Heart left ventricle (tissue), 16 donors: ENCODE measurements around the gene LAMP1. TPM values are rescaled to one million over a fixed set of nuclear protein-coding genes. Genes with fewer than 3 reads are reported as not detected.
A peak's percentile ranks its signal among the peaks of the same experiment; 100 is the strongest.

ENCODE experiments used
- ATAC-seq, 4 donors: fragments of 200-7000 bp; cut with Tn5 transposase; one replicate each; pipeline ENCODE4 v1.9.1; 2020 to 2022; ENCODE audit warnings: moderate library complexity in 4 of 4, mild to moderate bottlenecking in 3 of 4, moderate number of reproducible peaks in 1 of 4
- DNase-seq, 5 donors: peaks; one replicate each; pipeline ENCODE4 v3.0.0-alpha.2; 2020
- H3K27ac ChIP-seq, 12 donors: fragments of 200-600 bp; sonication (generic) in 4 of 12; one replicate each; pipeline versions ENCODE4 v1.5.0 to v1.8.0; 2016 to 2022; ENCODE audit warnings: mild to moderate bottlenecking in 2 of 12
- H3K27me3 ChIP-seq, 9 donors: fragments of 200-600 bp; sonication (generic) in 2 of 9; one replicate each; pipeline versions ENCODE4 v1.5.1 to v1.8.0; 2016 to 2022; ENCODE audit warnings: mild to moderate bottlenecking in 3 of 9
- H3K36me3 ChIP-seq, 9 donors: fragments of 200-600 bp; sonication (generic) in 2 of 9; one replicate each; pipeline versions ENCODE4 v1.5.0 to v1.8.0; 2018 to 2022; ENCODE audit warnings: mild to moderate bottlenecking in 2 of 9
- H3K4me1 ChIP-seq, 12 donors: fragments of 200-600 bp; sonication (generic) in 4 of 12; one replicate each; pipeline versions ENCODE4 v1.5.0 to v1.8.0; 2016 to 2022; ENCODE audit warnings: mild to moderate bottlenecking in 3 of 12
- H3K4me3 ChIP-seq, 12 donors: fragments of 200-600 bp; sonication (generic) in 4 of 12; one replicate each; pipeline versions ENCODE4 v1.5.0 to v1.8.0; 2017 to 2022; ENCODE audit warnings: mild to moderate bottlenecking in 9 of 12, moderate library complexity in 4 of 12
- H3K9me3 ChIP-seq, 12 donors: fragments of 200-600 bp; sonication (generic) in 4 of 12; one replicate each; pipeline versions ENCODE4 v1.5.0 to v1.8.0; 2016 to 2022; ENCODE audit warnings: mild to moderate bottlenecking in 1 of 12
- POLR2A ChIP-seq, 2 donors: fragments of 450-650 bp; IDR thresholded peaks; one replicate each; pipeline ENCODE4 v1.6.1; 2017; ENCODE audit warnings: antibody characterized with exemption in 2 of 2, mild to moderate bottlenecking in 2 of 2, moderate library complexity in 2 of 2
- WGBS, 4 donors: extraction: QIAGEN DNeasy Blood & Tissue Kit in 2 of 4; methylation state at CpG; one replicate each; pipeline versions ENCODE4 v1.1.5 to v1.1.7; 2013 to 2018; 5-methylcytosine and 5-hydroxymethylcytosine counted together
- intact Hi-C, 10 donors: fragments of 100-400 bp; cut with DNase I; formaldehyde crosslinking; loops; one replicate each; pipeline versions ENCODE4 v1.11.1 to v1.14.2; 2022
- polyA plus RNA-seq, 2 donors: library from polyadenylated mRNA; stranded (reverse); fragments of 200-250 nt; gene quantifications; one replicate each; pipeline ENCODE4 v1.2.3, GENCODE V29; 2013
- total RNA-seq, 9 donors: library from RNA; depleted of rRNA in 2 of 9; stranded (reverse); fragments of >200 nt in 2 of 9; fragmentation: NEBNext Ultra II Directional in 3 of 9; extraction: Animal tissue kit (Norgen Biotek cat#: 25700) in 3 of 9; gene quantifications; one replicate each; pipeline versions ENCODE4 v1.1.0 to v1.2.4, GENCODE V29; 2016 to 2023
- TF ChIP-seq, protein P1 (sequence below), 12 donors: fragments of 200-600 bp; sonication (generic) in 4 of 12; IDR thresholded peaks; one replicate each; pipeline versions ENCODE4 v1.5.0 to v1.8.0; 2018 to 2022; ENCODE audit warnings: antibody characterized with exemption in 12 of 12, mild to moderate bottlenecking in 5 of 12
- donor health status: ischemic (EF 13 %, LVEDD 7.1; RV severe dilation, severe dysfunction).
- donor health status: healthy with polysubstance abuse.
- donor health status: DM: no; HTN: yes; CAD: no.
- donor health status: DM: no; HTN: no; CAD: no.
- donor health status: ischemic (EF 25% LVEDD 6.9; RV normal size, moderate dysfunction).
- donor health status: ischemic (EF 25% LVEDD 5.7; RV mildly dilated, moderate dysfunction).
- donor health status: healthy.
- donor health status: DM: yes; HTN: yes; CAD: no.
- donor health status: ischemic (EF 35%, LVEDD 5.7; RV mildly dilated, moderate dysfunction).
- donor health status: nonischemic (EF 11% LVEDD 7.7; RV severe dilation, severe dysfunction).
- donor health status: DM: yes; HTN: yes; CAD: no.
- donor health status: PGD.
- donor health status: ischemic (EF 29% LVEDD 5.4; RV normal size, mild dysfunction).
- donor health status: nonischemic (EF 23%, LVEDD 6.1; RV moderate dilation, normal function).

LAMP1 gene
- total and polyA plus RNA-seq, 11 donors: 41.4 to 214 (median 97.6) TPM

DNA sequence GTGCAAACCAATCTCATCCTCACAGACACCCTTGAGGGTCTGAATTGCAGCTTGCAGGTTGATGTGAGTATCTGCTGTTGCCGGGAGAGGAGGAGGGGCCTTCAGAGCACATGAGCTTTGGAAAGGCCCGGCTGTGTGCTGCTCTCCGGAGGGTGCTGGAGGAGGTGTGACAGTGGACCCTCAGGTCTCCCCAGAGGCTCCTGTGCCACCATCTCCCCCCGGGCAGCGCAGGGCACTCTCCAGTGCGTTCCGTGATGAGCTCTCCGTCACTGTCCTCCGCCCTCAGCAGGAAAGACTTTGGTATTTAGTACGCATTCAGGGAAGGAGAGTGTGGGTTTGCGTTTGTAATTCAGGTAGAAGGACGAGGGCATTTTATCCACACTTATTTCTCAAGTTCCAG, 20.0 kb downstream of the LAMP1 start:
- no peak for TF ChIP-seq POLR2A (IDR thresholded peaks at IDR 0.05)
- TF ChIP-seq, protein P1, sequence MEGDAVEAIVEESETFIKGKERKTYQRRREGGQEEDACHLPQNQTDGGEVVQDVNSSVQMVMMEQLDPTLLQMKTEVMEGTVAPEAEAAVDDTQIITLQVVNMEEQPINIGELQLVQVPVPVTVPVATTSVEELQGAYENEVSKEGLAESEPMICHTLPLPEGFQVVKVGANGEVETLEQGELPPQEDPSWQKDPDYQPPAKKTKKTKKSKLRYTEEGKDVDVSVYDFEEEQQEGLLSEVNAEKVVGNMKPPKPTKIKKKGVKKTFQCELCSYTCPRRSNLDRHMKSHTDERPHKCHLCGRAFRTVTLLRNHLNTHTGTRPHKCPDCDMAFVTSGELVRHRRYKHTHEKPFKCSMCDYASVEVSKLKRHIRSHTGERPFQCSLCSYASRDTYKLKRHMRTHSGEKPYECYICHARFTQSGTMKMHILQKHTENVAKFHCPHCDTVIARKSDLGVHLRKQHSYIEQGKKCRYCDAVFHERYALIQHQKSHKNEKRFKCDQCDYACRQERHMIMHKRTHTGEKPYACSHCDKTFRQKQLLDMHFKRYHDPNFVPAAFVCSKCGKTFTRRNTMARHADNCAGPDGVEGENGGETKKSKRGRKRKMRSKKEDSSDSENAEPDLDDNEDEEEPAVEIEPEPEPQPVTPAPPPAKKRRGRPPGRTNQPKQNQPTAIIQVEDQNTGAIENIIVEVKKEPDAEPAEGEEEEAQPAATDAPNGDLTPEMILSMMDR (IDR thresholded peaks at IDR 0.05): no peak

DNA sequence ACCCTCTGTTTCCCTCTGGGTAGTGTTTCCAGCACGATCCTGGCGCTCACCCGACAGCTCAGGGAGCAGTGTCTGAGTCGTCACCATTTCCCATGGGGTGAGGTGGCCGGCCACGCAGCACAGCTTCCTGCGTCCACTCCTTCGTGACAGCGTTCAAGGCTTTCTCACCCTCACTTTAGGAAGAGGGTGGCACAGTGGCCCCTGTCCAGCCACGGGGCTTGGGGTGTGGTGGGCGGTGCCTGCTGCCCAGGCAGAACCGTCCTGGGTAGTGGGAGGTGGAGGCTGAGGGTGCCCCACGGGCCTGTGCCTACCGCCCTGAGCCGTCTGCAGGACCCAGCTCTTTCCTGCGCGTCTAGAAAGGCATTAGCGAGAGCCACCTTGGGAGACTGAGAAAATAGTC, 21.9 kb downstream of the LAMP1 start:
- ATAC-seq (peak in 1 of 4 donors; percentile 6), DNase-seq (peak in 1 of 5 donors; percentile 27)
- WGBS, 4 donors: 89 to 94% (median 92%) methylated on average over 18 of the region's 18 CpGs
- no peak overlapping the region for H3K4me3 ChIP-seq
- H3K36me3 ChIP-seq: peaks cover 0 to 79% (median 70%) of the 10 kb centered on the region in 9 donors
- no peaks in the 10 kb centered on the region for H3K9me3 ChIP-seq
- intact Hi-C loops: no loop called here
- no peaks in the 10 kb centered on the region for H3K27me3 ChIP-seq
- no peak overlapping the region for H3K27ac ChIP-seq
- TF ChIP-seq, protein P1 (IDR thresholded peaks at IDR 0.05): no peak
- no peak for TF ChIP-seq POLR2A (IDR thresholded peaks at IDR 0.05)
- H3K4me1 ChIP-seq: no peaks in the 10 kb centered on the region

More for the DNA sequence above, 20.0 kb downstream of the LAMP1 start:
- no peak overlapping the region for H3K4me3 ChIP-seq
- intact Hi-C loops: no loop called here
- DNase-seq: peak in 1 of 5 donors; percentile 34
- H3K9me3 ChIP-seq: no peaks in the 10 kb centered on the region
- ATAC-seq: no peak
- 87 to 91% (median 88%) methylated on average over 10 to 12 of the region's 12 CpGs for WGBS, 4 donors
- no peaks in the 10 kb centered on the region for H3K4me1 ChIP-seq
- H3K27me3 ChIP-seq: no peaks in the 10 kb centered on the region
- no peak overlapping the region for H3K27ac ChIP-seq
- H3K36me3 ChIP-seq: peaks cover 0 to 76% (median 65%) of the 10 kb centered on the region in 9 donors

DNA sequence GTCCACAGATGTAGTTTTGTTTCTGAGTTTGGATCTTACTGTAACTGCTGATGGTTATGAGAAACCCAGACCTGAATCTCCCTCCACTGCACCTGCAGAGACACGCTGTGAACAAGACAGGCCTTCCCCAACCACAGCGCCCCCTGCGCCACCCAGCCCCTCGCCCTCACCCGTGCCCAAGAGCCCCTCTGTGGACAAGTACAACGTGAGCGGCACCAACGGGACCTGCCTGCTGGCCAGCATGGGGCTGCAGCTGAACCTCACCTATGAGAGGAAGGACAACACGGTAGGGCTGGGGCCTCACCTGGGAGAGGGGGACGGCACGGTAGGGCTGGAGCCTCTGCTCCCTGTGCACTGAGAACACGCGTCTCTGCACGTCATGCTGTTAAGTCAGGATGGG, 22.3 kb downstream of the LAMP1 start:
- 91 to 95% (median 94%) methylated on average over 8 to 14 of the region's 14 CpGs for WGBS, 4 donors
- intact Hi-C loops: no loop called here
- ATAC-seq: no peak
- no peaks in the 10 kb centered on the region for H3K9me3 ChIP-seq
- H3K4me3 ChIP-seq: no peak overlapping the region
- DNase-seq: no peak
- TF ChIP-seq, protein P1 (IDR thresholded peaks at IDR 0.05): no peak
- TF ChIP-seq POLR2A (IDR thresholded peaks at IDR 0.05): no peak
- peaks cover 0 to 83% (median 75%) of the 10 kb centered on the region in 9 donors for H3K36me3 ChIP-seq
- H3K27ac ChIP-seq: no peak overlapping the region
- H3K27me3 ChIP-seq: no peaks in the 10 kb centered on the region
- H3K4me1 ChIP-seq: no peaks in the 10 kb centered on the region

DNA sequence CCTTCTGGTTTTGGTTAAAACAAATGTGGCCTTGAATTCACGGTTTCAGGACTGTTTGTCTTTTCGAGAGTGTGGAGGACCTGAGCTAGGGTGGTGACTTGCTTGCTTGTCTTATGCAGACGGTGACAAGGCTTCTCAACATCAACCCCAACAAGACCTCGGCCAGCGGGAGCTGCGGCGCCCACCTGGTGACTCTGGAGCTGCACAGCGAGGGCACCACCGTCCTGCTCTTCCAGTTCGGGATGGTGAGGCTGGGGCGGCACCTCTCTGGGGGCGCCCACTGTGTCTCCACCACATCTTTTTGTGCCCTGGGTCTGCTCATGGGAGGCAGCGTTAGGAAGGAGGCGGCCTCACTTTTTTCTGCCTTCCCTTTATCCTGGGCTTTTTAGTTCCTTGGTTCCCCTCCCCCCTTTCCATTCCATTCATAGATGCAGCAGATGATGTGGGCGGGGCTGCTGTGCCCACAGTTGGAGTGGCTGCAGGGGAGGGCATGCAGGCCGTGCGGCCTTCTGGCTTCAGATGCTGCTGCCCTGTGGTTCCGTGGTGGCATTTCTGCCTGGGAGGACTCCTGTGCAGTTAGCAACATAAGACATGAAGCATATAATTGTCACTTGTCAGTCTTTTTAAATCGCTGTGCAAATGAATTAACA, 23.3 kb downstream of the LAMP1 start:
- peaks cover 0 to 91% (median 76%) of the 10 kb centered on the region in 9 donors for H3K36me3 ChIP-seq
- 87 to 90% (median 89%) methylated on average over 17 to 19 of the region's 19 CpGs for WGBS, 4 donors
- H3K27me3 ChIP-seq: no peaks in the 10 kb centered on the region
- TF ChIP-seq, protein P1 (IDR thresholded peaks at IDR 0.05): no peak
- no peak for TF ChIP-seq POLR2A (IDR thresholded peaks at IDR 0.05)
- no peaks in the 10 kb centered on the region for H3K4me1 ChIP-seq
- H3K9me3 ChIP-seq: no peaks in the 10 kb centered on the region
- intact Hi-C loops: no loop called here
- DNase-seq: peak in 1 of 5 donors; percentile 56
- H3K4me3 ChIP-seq: no peak overlapping the region
- ATAC-seq: peak in 1 of 4 donors; percentile 22
- H3K27ac ChIP-seq: no peak overlapping the region
